ENCODE measurements around the gene LIPH. TPM values are rescaled to one million over a fixed set of nuclear protein-coding genes. Genes with fewer than 3 reads are reported as not detected.
"Not testable (repeated sequence)": the region's sequence is repeated elsewhere in the genome, so short reads cannot be mapped to it uniquely, and the experiment has no call there.

The LIPH gene
- polyA plus RNA-seq, 1 experiment = 0.06 TPM

DNA sequence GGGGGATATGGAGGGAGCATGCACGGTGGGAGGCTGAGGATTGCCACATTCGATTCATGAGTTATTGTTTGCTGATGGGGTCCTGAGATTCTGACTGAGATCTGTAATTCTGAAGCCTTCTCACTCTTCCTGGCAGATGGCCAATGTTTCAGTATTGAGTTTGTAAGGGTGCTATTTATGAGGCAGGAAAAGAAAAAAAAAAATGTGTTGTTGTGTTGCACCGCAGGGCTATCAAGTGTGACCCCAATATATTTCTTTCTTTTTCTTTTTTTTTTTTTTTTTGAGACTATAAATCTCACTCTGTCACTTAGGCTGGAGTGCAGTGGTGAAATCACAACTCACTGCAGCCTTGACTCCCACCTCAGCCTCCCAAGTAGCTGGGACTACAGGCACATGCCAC is 30.5 kb upstream of the LIPH start:
- no peak overlapping the region for H3K4me3 ChIP-seq (ENCODE audit: low read depth, low read length)
- POLR2A ChIA-PET = no interaction called here
- no peak for TF ChIP-seq CTCF (IDR thresholded peaks at IDR 0.05; ENCODE audit: low read depth, low read length)
- H3K27ac ChIP-seq (ENCODE audit: low read depth, low read length) = no peak overlapping the region
- DNase-seq (ENCODE audit: low read depth, low spot score) = no peak
- H3K27me3 ChIP-seq (ENCODE audit: control insufficient read depth, insufficient read depth, low read length) = peaks cover 4% of the 10 kb centered on the region
- H3K9me3 ChIP-seq (ENCODE audit: control insufficient read depth, insufficient read depth, low read length) = no peaks in the 10 kb centered on the region; the same call in 1 of the 2 replicates
- CTCF ChIA-PET = interaction anchor here (0.9 kb wide), 1 partner anchor 361 kb away, joined by 3 read pairs; no protein-coding TSS in a partner anchor

GRCh38 chr3:185582236-185582635 is 29.8 kb upstream of the LIPH start:
- ChIA-PET POLR2A (no interaction called here), CTCF (interaction anchor here (0.7 kb wide), 1 partner anchor 60 kb away, joined by 3 read pairs; no protein-coding TSS in a partner anchor)
- no peak overlapping the region for H3K27ac ChIP-seq (ENCODE audit: low read depth, low read length)
- peaks cover 4% of the 10 kb centered on the region for H3K27me3 ChIP-seq (ENCODE audit: control insufficient read depth, insufficient read depth, low read length)
- DNase-seq (ENCODE audit: low read depth, low spot score) = no peak
- H3K4me3 ChIP-seq (ENCODE audit: low read depth, low read length) = no peak overlapping the region
- no peak for TF ChIP-seq CTCF (IDR thresholded peaks at IDR 0.05; ENCODE audit: low read depth, low read length)
- H3K9me3 ChIP-seq (ENCODE audit: control insufficient read depth, insufficient read depth, low read length) = no peaks in the 10 kb centered on the region; the same call in 1 of the 2 replicates

DNA sequence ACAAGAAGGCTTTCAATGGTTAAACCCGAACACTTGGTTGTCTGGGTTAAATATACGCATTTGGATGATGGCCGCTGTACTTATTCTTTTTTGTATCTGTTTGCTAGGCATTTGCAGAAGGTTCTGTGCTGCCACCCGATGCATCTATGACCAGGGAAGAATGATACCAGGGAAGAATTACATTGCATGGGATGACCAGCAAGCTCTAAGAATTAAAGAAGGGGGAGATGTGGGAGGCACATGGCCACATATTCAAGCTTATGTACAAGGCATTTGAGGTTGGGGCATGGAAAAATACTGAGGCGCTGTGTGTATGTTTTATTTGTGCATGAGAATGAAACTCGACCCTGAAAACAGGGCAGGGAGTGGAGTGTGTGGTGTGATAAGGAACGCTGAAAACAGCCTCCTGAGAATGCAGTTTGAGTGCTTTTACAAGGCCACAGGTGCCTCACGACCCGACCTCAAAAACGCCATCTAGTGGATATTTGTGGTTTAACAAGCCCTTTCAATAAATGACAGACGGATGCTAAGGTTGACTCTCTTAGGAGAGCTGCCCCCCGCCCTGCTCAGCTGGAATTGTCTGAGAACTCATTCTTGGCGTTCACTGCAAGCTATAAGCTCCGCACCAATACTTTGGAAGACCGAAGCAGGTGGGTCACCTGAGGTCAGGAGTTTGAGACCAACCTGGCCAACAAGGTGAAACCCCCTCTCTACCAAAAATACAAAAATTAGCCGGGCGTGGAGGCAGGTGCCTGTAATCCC is 22.9 kb upstream of the LIPH start:
- POLR2A ChIA-PET = interaction anchor here (0.6 kb wide), 1 partner anchor 249 kb away, joined by 3 read pairs; no protein-coding TSS in a partner anchor
- H3K9me3 ChIP-seq (ENCODE audit: control insufficient read depth, insufficient read depth, low read length); H3K4me3 ChIP-seq (ENCODE audit: low read depth, low read length); H3K27ac ChIP-seq (ENCODE audit: low read depth, low read length); DNase-seq (ENCODE audit: low read depth, low spot score); H3K27me3 ChIP-seq (ENCODE audit: control insufficient read depth, insufficient read depth, low read length): not testable (repeated sequence)
- CTCF ChIA-PET = interaction anchor here (0.5 to 5.7 kb wide), 20 partner anchors 9 to 732 kb away, joined by 3 to 51 read pairs (median 4); partner anchors contain the start of genes LIPH, MAP3K13 and SENP2
- peak; percentile 51 for TF ChIP-seq CTCF (IDR thresholded peaks at IDR 0.05; ENCODE audit: low read depth, low read length)

GRCh38 chr3:185572183-185572582 is 19.8 kb upstream of the LIPH start:
- Histone ChIP-seq H3K4me3 (ENCODE audit: low read depth, low read length) (no peak overlapping the region), H3K9me3 (ENCODE audit: control insufficient read depth, insufficient read depth, low read length) (peaks cover 8% of the 10 kb centered on the region), H3K27ac (ENCODE audit: low read depth, low read length) (peak overlapping the region; percentile 11), H3K27me3 (ENCODE audit: control insufficient read depth, insufficient read depth, low read length) (no peaks in the 10 kb centered on the region)
- CTCF ChIA-PET = interaction anchor here (0.7 to 5.7 kb wide), 3 partner anchors 13 to 371 kb away, joined by 3 to 51 read pairs (median 7); no protein-coding TSS in a partner anchor
- DNase-seq (ENCODE audit: low read depth, low spot score) = no peak
- no peak for TF ChIP-seq CTCF (IDR thresholded peaks at IDR 0.05; ENCODE audit: low read depth, low read length)
- POLR2A ChIA-PET = no interaction called here

- ChIA-PET CTCF (interaction anchor here (1.1 kb wide), 1 partner anchor 13 kb away, joined by 11 read pairs; no protein-coding TSS in a partner anchor), POLR2A (no interaction called here)
- TF ChIP-seq CTCF (IDR thresholded peaks at IDR 0.05; ENCODE audit: low read depth, low read length) = no peak
- Histone ChIP-seq H3K9me3 (ENCODE audit: control insufficient read depth, insufficient read depth, low read length) (no peaks in the 10 kb centered on the region; the same call in 1 of the 2 replicates), H3K27ac (ENCODE audit: low read depth, low read length) (no peak overlapping the region), H3K4me3 (ENCODE audit: low read depth, low read length) (no peak overlapping the region), H3K27me3 (ENCODE audit: control insufficient read depth, insufficient read depth, low read length) (peaks cover 14% of the 10 kb centered on the region)
- no peak for DNase-seq (ENCODE audit: low read depth, low spot score)
Measured at GRCh38 chr3:185561958-185562357, 9.6 kb upstream of the LIPH start.
